CD1c-positive myeloid dendritic cell (primary cell): Measurements from ENCODE around the gene GDNF.
"Not testable (repeated sequence)": the region's sequence is repeated elsewhere in the genome, so short reads cannot be mapped to it uniquely, and the experiment has no call there.

Experiments
- DNase-seq: peaks from one replicate; pipeline ENCODE4 v3.0.0-alpha.2; 2016; ENCODE audit errors: extremely low spot score

GDNF gene

GRCh38 chr5:37839407-37840052 lies at the start of gene GDNF:
Gene GDNF (minus strand): TSS chr5:37840041. CDS start chr5:37834796, 5,245 bp downstream.
- no peak for DNase-seq

- DNase-seq: no peak
Observed at GRCh38 chr5:37888476-37888875, 48.6 kb upstream of the GDNF start.

DNA sequence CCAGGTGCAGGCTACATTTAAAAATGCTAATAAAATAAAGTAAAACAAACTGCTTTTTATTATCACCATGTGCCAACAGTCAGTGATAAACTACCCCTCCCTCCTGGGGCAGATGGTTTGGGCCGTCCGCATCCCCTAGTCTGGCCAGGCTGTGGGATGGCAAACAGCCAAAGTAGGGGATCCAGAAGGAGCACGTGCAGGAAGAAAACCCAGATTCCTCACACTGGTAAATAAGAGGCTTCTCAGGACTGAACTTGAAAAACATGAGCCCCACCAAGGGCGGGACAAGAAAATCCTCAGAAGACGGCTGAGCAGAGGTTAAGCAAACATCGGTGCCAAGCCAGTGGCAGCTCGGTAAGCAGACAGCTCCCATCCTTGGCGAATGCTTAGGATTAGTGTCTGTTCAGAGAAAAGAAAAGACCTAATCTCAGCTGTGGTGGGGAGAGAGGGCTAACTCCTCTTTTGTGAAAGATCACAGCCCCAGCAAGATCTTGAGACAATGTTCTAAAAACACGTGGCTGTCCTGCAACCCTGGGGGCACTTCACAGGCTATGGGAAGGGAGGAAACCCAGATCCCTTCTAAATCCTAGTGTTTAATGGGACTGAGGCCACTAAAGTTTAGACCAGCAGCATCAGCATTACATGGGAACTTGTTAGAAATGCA lies 46.5 kb upstream of the GDNF start:
- DNase-seq: no peak

DNA sequence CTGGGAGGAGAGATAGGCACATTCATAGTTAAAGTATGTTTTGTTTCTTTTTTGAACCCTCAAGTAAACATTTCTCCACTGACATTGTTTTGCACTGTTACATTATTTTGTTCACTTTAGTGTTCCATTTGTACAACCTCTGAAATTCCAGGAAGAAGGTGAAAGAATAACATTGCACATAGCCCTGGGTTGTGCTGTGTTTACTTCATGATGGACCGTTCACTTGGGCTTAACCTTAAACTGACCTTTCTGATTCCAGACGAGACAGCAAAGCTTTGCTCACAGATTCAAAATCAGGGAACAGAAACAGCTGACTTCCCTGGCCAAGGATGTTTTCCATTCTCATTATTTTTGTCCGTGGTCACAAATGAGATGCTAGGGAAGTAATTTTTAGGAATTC lies 42.8 kb upstream of the GDNF start:
- DNase-seq: no peak

DNA sequence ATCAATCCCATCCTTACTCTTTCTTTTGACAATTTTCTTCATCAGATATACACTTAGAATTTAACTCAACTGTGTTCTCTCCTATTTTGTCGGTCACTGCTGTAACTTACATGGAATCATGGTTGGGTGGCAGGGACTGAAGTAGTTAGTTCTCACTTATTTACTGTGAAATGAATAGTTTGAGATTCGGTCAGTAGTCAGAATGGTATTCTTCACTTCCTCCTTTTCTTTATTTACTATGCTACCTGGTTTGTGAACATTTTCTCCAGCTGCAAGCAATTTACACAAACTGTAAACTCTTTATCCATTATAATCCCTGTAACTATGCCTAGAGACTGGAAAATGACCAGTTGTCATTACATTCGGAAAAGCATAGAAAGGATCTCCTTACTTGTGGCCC lies 41.5 kb upstream of the GDNF start:
- DNase-seq: no peak

- DNase-seq: no peak
Observed at GRCh38 chr5:37876943-37877342, 37.1 kb upstream of the GDNF start.

GRCh38 chr5:37876245-37876644 lies 36.4 kb upstream of the GDNF start:
- no peak for DNase-seq

DNA sequence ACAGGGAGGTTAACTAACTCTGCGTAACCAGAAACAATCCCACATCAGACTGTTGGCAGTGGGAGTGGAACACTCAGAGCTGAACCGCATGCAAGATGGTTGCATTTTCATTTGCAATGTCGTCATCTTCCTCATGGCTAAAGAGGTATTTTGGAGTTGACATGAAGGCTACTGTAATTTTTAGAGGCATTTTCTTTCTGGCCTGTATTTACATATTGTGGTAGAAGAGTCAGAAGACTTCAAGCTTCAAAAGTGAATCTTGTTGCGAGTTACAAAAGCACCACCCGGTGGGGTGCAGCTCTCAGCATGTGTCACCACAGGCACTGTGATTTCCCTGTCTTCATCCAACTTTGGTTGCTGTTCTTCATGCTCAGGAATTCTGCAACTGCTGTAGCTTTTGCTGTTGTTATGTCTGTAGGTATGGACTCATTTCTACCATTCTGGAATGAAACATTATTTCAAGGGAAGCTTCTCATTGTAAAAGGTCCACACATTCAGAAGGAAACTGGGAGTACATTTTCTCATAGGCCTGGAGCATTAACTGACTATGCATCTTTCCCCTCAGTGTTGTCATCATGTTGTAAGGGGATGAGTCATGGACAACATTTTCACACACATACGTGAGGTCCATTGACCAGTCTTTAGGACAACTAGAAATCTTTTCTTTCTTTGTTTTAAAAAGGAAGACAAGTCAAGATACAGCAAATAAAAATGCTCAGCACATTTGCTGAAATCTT lies 35.4 kb upstream of the GDNF start:
- no peak for DNase-seq

DNA sequence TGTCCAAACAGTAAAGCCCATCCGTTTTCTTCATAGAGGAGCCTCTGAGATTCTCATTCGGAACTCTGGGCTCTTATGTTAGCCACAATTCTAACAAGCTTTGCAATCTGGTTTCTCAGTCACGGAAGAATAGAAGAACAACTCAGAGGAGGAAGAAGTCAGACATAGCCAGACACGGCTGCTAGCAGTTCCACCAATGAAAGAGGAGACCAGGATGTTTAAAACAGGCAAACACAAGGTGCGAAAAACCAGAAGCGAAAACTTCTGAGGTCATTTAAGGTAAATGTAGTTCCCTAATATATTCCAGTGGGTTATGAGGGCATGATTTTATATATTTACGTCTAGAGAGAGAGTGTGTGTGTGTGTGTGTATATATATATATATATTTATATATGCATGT lies 34.1 kb upstream of the GDNF start:
- DNase-seq: no peak

DNA sequence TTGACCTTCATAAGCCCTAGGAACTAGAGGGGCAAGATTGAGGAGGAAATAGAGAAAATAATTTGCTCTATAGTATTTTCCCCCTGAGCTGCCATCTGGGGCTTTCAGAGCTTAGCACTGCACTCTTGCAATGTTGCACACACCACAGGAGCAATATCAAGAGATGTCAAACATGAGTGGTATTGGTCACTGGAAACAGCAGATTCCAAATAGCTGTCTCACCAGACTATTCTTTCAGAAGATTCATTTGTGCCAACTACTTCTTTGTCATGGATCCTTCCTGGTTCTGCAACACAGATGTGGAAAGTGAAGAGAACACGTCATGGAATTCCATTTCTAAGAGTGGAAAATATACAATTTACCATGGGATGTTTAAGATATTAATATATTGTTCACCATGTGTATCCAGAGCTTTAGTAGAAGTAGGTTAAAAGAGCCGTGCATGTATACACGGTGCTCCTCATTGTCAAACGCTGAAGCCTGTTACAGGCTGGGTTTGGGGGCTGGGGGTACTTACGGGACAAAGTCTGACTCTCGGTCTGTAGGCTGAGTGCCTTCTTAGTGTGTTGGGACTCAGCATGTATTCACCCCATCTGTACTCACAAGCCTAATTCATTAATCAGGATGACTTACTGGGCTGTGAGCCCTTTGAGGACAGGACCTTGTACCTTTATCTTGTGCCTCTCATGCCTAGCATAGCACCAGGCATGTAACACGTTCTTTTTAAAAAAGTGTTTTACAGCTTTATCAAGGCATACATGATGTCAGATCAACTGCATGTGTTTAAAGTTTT lies 31.4 kb upstream of the GDNF start:
- DNase-seq: no peak

DNA sequence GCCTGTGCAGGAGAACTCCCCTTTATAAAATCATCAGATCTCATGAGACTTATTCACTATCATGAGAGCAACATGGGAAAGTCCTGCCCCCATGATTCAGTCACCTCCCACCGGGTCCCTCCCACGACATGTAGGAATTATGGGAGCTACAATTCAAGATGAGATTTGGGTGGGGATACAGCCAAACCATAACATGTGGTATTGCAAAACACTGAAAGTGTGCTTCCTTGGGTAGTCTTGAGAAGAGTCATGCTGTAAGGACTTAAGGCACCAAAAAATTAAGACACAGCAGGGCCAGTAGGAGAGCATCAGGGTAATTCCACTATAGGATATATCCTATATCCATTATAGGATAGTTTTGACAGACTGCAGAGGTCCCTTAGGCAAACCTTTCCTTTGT lies 29.4 kb upstream of the GDNF start:
- DNase-seq: no peak

GRCh38 chr5:37867654-37868053 lies 27.8 kb upstream of the GDNF start:
- DNase-seq: no peak

GRCh38 chr5:37862907-37863306 lies 23.1 kb upstream of the GDNF start:
- not testable (repeated sequence) for DNase-seq

DNA sequence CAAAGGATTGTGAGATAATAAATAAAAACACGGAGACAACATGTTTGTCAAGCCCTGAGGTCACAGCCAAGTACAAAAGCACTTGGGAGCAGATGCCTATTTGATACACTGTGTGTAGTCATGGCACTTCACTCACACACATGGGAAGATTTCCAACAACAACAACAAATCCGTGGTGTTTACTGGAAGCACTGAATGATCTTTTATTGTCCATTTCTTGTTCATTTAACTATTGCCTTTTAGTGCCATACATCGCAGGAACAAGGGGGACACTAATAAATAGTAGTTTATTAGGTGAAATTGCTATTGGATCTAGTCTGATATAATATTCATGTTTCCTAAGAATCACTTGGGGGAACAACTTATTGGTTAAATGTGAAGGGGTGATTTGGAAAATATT lies 20.4 kb upstream of the GDNF start:
- DNase-seq: no peak

GRCh38 chr5:37859805-37860204 lies 20.0 kb upstream of the GDNF start:
- DNase-seq: peak; percentile 2

- DNase-seq: no peak
Observed at GRCh38 chr5:37858250-37858649, 18.4 kb upstream of the GDNF start.

- DNase-seq: no peak
Observed at GRCh38 chr5:37857696-37858095, 17.9 kb upstream of the GDNF start.

- no peak for DNase-seq
Observed at GRCh38 chr5:37855438-37855837, 15.6 kb upstream of the GDNF start.

- no peak for DNase-seq
Observed at GRCh38 chr5:37851305-37851704, 11.5 kb upstream of the GDNF start.

DNA sequence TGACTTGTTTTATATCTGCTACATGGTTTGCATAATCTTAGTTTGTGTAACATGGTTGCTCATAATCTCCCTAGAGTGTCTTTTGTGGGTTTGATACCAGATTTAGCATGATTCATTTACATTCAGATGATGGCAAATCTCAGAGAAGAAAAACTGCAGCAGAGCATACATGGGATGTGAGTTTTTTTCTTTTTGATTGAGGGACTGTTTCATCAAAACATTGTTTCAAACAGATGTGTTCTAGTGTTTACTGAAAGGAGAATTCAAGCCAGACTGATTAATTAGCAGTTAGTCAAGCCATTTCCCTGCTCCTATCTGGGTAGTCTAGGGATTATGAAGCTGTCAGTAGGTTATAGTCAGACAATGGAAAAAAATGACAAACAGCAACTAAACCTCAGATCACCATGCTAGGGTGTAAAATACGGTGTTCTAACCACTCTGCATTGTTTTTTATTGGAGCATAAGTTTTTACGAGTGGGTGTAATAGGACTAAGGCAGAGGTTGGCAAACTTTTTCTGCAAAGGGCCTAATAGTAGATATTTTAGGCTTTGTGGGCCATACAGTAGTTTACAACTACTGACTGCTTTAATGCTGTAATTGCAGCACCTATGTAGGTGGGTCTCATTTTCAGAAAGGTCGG lies 10.5 kb upstream of the GDNF start:
- DNase-seq: no peak

GRCh38 chr5:37849641-37850040 lies 9.8 kb upstream of the GDNF start:
- DNase-seq: no peak

DNA sequence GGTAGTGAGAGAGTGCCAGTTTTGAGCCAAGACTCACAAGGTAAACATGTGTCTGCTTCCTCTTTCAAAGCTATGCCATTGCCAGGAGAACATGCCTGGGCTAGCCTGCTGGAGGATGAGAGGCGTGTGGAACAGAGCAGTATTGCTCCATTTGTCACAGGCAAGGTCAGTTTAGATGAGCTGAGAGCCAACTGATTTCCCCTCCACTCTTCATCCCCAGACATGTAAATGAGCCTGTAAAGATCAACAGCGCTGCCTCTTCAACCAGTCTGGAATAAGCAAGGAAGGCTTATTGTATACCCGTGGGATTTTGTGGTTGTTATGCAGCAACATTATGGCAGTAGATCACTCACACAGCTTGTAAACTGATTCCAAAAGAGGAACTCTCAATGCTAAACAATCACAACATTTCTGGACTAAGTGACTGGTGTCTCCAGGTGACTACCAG lies 8.2 kb upstream of the GDNF start:
- DNase-seq: no peak
